Suppressor macrophage treated with lipopolysaccharide for 1 hour (primary cell): ENCODE data around the gene YAF2.
"Not testable (repeated sequence)": the region's sequence is repeated elsewhere in the genome, so short reads cannot be mapped to it uniquely, and the experiment has no call there.

Experiments used
- DNase-seq, 3 donors: peaks; one replicate each; pipeline ENCODE4 v3.0.0-alpha.2; 2020 to 2022

YAF2 gene

DNA sequence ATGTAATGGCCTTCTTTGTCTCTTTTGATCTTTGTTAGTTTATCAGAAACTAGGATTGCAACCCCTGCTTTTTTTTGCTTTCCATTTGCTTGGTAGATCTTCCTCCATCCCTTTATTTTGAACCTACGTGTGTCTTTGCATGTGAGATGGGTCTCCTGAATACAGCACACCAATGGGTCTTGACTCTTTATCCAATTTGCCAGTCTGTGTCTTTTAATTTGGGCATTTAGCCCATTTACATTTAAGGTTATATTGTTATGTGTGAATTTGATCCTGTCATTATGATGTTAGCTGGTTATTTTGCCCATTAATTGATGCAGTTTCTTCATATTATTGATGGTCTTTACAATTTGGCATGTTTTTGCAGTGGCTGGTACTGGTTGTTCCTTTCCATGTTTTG lies 14.6 kb upstream of the YAF2 start:
- not testable (repeated sequence) for DNase-seq

DNA sequence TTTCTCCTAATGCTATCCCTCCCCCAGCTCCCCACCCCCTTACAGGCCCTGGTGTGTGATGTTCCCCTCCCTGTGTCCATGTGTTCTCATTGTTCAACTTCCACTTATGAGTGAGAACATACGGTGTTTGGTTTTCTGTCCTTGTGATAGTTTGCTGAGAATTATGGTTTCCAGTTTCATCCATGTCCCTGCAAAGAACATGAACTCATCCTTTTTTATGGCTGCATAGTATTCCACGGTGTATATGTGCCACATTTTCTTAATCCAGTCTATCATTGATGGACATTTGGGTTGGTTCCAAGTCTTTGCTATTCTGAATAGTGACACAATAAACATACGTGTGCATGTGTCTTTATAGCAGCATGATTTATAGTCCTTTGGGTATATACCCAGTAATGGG lies 11.0 kb upstream of the YAF2 start:
- not testable (repeated sequence) for DNase-seq

DNA sequence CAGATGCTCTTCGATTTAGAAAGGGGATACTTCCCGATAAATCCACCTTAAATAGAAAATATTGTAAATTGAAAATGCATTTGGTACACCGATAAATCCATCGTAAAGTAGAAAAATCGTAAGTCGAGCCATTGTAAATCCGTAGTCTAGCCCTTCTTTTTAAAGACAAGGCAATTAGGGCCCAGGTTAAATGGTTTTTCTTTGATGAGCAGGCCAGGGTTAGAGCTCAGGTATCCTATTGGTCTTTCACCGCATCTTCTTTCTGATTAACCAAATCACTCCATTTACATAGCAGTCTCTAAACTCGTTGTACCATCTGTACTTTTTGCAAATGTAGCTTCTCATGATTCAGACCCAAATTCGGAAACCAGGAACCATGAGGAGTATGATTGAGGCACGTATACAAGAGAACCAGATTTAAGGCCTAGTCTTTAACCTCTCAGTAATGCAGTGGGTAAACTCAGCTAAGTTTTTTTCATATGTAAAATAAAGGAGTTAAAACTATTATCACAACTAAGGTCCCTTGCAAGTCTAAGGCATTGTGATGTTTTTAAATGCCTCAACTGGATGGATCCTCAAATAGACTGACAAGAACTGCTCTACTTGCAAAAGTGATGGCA lies 2.2 kb upstream of the YAF2 start:
- no peak for DNase-seq

DNA sequence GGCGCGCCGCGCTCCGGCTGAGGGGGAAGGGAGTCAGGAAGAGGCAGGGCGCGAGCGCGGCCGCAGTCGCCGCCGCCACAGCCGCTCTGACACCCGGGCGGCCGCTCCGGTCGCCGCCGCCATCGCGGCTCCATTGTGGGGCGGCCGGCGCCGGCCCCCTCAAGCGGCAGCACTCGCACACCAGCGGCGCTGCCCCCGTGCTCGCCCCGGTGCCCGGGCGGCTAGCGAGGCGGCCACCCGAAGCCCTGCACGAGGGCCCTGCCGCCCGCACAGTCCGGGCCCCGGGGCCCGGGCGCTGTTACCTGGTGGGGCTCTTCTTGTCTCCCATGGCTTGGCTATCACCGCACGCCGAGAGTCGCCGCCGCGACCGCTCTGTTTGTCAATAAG lies 202 bp downstream of the YAF2 start:
- DNase-seq: no peak

DNA sequence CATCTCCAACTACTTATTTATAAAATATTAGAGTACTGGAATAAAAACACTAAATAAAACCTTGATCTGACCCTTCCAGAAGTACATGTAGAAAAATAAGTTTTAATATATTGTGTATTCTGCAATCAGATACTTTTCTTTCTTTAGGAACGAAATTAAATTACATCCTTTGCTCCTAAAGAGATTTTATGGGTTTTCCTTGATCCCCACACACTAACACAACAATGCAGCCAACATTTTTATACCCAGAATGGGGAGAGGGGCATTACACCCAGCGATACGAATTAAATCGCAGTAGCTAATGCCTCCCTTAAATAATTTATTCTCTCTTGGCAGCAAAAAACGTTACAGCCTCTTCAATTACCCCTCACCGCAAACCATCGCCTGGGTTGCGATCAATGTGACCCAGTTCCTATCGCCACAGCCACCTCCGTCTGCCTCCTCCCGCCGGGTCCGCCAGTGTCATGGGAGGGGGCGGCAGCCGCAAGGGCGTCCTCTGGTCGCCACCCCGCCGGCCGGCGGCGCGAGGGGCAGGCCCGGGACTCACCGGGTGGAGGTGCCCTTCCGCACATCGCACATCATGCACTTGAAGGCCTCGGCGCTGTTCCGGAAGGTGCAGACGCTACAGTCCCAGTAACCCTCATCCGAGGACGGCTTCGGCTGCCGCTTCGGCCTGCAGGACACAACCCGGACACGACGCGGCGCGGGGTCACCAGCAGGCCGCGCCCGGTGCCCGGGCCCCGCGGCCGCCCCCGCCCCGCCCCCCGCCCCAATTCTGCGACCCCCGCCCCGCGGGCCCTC lies 796 bp downstream of the YAF2 start:
- DNase-seq: peak; percentile 74 to 86 (median 79)

DNA sequence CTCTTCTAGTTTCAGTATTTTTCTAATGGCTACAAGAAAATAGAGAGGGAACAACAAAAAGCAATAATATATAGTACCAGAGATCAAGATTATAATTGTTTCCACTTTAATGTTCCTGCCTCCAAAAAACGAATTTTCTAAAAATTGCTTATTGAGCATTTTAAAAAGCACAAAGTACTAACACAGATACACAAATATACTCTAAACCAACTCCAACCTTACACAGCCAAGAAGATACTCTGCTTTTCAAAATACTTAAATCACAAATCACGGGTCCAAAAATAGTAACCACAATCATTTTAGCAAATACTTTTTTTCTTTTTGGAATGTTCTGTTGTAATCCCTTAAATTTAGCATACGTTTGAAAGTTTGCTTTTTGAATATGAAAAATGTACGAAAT lies 2.0 kb downstream of the YAF2 start:
- no peak for DNase-seq

DNA sequence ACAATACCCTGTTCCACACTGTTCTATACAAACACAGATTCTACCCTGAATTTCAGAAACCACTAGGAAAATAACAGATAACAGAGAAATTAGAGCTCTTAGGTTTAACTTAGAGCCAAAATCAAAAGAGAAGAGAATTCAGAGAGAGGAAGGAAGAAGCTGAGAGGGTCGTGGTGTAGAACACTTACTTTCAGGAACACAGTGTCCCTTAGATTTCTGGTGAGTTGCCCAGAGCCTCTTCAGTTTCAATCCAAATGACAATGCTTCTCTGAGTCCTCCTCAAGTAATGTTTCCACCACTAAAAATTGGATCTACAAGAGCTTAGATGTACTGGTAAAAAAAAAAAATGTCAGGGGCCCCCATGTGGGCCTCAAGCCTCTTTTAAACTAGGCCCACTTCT lies 2.6 kb downstream of the YAF2 start:
- DNase-seq: no peak

DNA sequence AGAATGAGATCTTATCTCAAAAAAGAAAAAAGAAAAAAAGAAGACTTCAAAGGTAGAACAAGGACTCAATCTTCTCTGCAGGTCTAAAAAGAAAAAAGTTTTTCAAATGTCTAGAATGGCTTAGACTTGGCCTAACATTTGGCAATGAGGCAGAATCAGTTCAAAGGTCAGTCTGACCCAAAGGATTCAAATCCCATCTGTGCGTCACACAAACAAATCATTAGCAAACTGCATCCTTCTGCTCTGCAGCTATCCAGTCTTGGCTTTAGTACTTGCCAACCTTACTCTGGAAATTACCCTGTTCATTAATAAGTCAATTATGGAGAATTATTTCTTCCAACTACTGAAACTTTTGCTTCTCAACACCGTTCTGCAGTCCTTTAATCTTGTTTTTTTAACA lies 3.1 kb downstream of the YAF2 start:
- no peak for DNase-seq

DNA sequence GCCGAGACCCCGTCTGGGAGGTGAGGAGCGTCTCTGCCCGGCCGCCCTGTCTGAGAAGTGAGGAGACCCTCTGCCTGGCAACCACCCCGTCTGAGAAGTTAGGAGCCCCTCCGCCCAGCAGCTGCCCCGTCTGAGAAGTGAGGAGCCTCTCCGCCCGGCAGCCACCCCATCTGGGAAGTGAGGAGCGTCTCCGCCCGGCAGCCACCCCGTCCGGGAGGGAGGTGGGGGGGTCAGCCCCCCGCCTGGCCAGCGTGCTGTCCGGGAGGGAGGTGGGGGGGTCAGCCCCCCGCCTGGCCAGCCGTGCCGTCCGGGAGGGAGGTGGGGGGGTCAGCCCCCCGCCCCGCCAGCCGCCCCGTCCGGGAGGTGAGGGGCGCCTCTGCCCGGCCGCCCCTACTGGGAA lies 10.5 kb downstream of the YAF2 start:
- not testable (repeated sequence) for DNase-seq

DNA sequence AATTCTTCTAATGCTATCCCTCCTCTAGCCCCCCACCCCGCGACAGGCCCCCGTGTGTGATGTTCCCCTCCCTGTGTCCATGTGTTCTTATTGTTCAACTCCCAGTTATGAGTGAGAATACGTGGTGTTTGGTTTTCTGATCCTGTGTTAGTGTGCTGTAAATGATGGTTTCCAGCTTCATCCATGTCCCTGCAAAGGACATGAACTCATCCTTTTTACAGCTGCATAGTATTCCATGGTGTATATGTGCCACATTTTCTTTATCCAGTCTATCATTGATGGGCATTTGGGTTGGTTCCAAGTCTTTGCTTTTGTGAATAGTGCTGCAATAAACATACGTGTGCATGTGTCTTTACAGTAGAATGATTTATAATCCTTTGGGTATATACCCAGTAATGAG lies 13.5 kb downstream of the YAF2 start:
- DNase-seq: not testable (repeated sequence)

DNA sequence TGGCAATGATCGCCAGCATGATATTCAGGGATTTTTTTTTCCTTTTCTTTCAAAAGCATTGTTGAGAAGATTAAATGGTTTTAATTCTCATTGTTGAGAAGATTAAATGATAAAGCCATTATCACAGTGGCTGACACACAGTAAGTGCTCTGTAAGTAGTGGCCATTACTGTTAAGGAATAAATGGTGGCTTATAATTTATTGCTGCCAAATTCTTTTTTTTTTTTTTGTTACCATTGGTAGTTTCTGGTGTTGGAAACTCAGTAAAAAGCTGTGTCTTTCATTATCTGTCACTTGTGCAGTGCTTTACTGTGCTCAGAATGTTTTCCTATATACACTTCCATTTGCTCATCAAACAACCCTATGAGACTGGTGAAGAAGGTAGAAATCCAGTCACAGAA lies 15.3 kb downstream of the YAF2 start:
- DNase-seq: no peak

DNA sequence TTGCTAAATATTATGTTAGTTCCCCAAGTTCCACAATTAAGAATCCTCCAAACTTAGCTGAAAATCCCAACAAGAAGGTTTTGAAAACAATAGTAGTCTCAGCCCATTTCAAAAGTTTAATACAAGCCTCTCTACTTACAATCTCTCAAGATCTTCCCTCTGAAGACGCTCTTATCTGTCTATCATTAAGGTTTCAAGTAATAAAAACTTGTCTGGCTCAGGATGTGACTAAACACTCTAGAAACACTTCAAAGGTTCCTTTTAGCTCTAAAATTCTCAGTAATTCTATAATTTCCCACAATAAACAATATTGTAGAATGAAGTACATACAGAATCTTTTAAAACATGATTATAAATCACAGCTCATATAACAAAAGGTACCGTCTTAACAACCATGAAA lies 16.3 kb downstream of the YAF2 start:
- DNase-seq: no peak

DNA sequence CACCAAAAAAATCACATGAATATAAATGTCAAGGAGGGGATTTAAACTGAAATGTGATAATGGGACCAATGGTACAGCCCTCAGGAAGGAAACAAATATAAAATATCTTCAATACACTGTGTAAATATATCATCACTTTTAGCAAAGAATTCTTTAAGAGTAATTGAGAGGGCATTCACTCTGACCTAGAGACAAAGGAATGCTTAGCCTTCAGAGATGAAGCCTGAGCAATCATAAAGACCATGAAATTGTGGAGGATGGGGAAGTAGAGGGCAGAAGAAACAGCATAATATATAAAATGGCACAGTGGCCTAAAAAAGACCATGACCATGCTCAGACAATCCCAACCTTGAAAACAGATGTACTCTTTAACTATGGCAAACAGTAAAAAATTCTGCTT lies 20.4 kb downstream of the YAF2 start:
- DNase-seq: no peak

DNA sequence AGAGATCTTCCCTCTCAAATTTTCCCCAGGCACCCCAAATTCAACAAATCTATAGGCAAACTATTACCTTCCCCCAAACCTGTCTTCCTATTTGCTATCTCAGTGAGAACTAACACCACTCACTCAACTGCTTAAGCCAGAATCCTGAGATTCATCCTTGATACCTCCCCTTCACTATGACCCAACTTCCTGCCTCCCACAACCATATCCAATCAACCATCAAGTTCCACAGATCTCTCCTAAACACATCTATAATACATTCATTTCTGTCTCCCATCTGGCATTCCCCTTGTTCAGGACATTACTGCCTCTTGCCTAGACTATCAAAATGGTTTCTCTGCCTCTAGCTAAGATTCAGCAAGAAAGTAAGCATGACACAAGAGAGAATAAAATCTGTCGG lies 21.3 kb downstream of the YAF2 start:
- DNase-seq: no peak

DNA sequence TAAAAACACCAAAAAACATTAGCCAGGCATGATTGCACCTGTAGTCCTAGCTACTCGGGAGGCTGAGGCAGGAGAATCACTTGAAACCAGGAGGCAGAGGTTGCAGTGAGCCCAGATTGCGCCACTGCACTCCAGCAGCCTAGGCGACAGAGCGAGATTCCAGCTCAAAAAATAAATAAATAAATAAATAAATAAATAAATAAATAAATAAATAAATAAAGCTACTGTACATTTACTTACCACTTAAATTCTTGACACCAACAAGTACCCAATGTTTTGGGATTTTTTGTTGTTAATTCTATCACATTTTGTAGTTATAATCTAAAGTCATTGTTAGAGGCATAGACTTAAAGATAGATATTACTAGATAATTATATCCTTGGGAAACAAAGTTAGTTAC lies 22.3 kb downstream of the YAF2 start:
- not testable (repeated sequence) for DNase-seq

DNA sequence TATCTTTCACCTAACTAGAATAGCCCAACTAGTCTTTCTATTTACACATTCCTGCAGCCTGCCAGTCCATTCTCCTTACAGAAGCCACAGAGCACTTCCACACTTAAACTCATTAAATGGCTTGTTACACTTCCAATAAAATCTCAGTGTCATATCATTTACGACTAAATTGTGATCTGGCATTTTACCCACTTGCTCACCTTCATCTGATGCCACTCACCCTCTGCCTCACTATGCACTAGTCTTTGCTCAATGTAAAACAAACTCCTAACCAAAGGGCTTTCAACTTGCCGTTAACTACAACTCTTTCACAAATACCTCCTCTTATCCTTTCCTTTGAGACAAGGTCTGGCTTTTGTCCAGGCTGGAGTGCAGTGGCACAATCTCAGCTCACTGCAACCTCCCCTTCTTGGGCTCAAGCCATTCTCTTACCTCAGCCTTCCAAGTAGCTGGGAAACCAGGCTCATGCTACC lies 24.1 kb downstream of the YAF2 start:
- no peak for DNase-seq

DNA sequence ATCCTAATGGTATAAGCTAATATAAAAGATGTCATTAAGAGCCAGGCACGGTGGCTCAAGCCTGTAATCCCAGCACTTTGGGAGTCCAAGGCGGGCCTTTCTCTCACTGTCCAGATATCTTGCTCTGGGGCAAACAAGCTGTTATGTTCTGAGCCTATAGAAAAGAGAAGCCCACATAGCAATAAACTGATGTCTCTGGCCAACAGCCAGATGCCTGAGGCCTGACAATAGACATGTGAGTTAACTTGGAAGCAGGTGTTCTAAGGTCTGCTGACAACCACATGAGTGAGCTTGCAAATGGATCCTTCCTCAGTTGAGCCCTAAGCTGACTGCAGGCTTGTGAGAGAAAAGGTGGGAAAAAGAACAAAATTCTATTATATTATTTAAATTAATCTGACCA lies 25.0 kb downstream of the YAF2 start:
- no peak for DNase-seq

DNA sequence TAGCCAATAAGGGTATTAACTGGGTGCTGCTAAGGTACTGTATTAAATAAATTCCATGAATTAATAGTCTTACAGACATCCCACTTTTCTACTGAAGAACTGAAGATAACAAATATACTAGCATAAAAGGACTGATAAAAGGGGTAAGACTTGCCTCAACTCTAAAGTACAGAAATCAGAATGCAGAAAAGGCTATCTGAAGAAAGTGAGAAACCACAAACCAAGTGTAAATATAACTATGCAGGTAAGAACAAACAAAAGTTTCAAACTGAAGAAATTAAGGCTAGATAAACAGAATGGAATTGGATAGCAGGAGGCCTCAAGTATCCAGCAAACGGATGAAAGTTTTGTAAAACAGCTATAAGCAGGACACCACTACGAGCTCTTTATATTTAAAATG lies 29.5 kb downstream of the YAF2 start:
- no peak for DNase-seq

DNA sequence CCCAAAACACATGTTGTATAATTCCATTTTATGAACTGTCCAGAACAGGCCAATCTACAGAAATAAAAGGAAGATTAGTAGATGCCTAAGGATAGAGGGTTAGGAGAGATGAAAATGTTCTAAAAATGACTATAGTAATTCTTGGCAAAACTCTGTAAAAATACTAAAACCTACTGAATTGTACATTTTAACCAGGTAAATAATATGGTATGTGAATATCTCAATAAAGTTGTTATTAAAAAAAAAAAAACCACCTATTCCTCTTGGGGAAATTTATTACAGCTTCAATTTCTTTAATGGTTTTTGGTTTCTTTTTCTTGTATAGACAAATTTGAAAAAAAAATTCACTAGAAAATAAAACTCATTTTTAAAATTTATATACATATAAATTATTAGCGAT lies 33.2 kb downstream of the YAF2 start:
- no peak for DNase-seq

DNA sequence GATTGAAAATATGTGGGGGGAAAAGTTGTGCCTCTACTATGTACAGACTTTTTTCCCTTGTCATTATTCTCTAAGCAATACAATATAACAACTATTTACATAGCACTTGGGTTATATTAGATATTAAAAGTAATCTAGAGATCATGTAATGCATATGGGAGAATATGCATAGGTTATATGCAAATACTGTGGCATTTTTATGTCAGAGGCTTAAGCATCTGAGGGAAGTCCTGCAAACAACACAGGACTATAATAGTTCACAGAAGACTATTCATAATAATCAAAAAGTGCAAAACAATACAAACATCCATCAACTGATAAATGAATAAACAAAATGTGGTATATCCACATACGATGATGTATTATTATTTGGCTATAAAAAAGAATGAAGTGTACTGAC lies 33.7 kb downstream of the YAF2 start:
- no peak for DNase-seq

DNA sequence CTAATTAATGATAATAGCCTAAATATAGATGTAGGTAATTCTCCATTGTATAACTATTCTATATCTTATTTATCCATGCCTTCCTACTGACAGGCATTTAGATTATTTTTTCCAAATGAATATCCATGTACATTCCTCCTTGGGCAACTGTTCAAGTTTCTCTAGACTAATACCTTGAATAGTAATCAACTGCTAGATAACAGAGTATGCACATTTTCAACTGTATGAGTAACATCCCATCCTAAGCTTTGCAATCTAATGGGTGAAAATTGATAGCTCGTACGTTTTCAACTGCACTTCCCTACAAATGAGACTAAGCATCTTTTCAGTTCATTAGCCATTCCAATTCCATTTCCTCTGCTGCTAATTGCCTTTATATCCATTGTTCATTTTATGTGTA lies 37.0 kb downstream of the YAF2 start:
- DNase-seq: no peak

DNA sequence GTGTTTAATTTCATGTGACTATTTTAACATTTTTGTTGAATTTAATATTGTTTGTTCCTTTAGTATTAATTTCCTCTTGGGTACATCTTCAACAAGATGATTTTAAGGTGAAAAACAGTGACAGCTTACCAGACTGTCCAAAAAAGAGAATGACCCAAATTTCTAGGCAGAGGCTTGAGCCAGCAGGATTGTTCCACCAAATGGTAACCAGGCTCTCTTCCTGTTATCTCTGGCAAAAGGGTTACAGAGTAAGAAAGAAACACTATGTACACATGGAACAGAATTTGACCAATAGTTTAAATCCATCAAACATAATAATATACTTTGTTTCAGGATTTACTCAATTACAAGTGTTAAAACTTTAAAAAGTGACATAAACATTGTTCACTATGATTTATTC lies 39.0 kb downstream of the YAF2 start:
- no peak for DNase-seq

DNA sequence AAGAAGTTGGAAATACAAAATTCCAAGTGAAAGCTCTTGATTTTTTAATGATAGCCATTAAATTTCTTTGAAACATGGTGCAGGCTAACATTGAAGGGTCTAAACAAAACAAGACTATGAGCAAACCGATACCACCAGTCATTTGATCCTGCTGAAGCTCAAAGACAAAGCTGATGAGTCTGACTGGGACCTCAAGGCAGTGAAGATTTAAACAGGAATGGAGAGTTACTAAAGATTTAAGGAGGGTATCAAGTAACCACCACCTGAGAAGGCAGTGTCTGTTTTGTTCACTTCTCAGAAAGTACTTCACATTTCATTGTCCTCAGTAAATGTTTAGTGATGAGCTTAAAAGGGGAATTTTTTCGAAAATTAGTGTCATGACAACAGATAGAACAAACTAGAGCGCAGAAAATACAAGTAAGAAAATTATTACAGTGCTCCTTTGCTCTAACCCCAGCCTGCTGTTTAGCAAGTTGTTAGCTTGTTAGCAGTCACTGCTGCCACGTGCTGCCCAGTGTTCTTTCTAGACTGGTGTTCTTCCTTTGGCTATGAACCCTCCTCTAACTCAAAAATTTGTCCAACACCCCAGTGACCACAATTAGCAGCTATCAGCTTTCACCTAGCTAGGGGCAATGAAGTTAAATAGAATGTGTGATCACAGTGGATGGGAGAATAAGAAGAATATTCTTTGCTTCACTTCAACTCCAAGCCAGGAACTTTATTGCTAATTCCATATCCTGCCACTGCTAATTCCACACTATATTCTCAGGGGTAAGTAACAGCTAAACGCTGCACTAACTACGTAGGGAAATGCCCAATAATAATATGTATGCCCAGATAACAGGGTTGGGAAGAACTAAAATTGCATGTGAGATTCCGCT lies 41.1 kb downstream of the YAF2 start:
- DNase-seq: no peak

DNA sequence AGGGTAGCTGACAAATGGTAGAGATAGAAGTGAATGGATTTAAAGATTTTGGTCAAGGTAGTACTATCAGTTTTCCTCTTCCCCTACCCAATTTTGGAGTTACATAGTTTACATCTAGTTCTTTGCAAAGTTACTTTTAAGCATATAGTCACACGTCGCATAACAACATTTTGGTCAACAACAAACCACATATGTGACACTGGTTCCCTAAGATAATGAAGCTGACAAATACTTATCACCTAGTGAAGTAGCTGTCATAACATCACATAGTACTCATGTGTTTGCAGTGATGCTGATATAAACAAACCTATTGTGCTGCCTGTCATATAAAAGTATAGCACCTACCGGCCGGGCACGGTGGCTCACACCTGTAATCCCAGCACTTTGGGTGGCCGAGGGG lies 45.4 kb downstream of the YAF2 start:
- no peak for DNase-seq
